H4 (cell line): ENCODE results near the gene CCL13. TPM values are rescaled to one million over a fixed set of nuclear protein-coding genes. Genes with fewer than 3 reads are reported as not detected.
A peak's percentile ranks its signal among the peaks of the same experiment; 100 is the strongest.
"Not testable (repeated sequence)": the region's sequence is repeated elsewhere in the genome, so short reads cannot be mapped to it uniquely, and the experiment has no call there.

Source experiments
- DNase-seq: peaks from one replicate; pipeline ENCODE4 v3.0.0-alpha.2; 2015; ENCODE audit warnings: low spot score
- total RNA-seq: library from RNA; depleted of rRNA; stranded (reverse); fragments of >200 nt; shearing (Covaris generic); gene quantifications from 2 replicates; pipeline ENCODE4 v1.2.3, GENCODE V29; 2014; rRNA removed

Gene CCL13
- not detected in 2 replicates for total RNA-seq

DNA sequence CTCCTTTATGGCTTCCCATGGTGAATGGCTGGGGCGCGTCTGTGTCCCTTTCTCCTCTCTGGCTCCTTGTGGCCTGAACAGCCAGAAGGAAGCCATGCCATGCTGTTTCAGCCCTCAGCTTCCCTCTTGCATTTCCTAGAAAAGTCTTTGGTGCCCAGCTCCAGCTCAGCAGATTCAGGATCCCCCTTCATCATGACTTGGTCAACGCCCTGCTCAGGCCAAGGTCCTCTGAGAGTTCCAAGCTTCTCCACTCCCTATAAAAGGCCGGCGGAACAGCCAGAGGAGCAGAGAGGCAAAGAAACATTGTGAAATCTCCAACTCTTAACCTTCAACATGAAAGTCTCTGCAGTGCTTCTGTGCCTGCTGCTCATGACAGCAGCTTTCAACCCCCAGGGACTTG, at the start of gene CCL13:
CCL13 (plus strand) TSS at position 287 of the 400 bp plus-strand sequence; CDS start at position 334, 47 bp downstream.
- no peak for DNase-seq

DNA sequence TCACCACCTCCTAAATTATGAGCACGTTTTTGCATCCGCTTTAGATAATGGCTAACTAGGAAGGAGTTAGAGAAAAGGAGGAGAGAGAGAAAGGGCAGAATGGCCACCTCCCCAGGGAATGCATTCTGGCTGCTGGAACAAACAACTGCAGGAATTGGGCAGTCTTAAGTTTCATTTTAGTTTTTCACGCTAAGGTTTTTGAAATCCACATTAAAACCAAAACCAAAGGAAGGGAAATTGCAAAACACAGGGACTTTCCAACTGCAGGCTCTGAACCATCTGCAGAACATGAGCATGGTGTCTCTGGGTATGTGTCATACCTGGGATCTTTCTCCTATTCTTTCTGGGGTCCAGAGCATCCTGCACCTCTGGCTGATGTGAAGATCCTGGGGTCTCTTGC, 49.2 kb upstream of the CCL13 start:
- DNase-seq: no peak

DNA sequence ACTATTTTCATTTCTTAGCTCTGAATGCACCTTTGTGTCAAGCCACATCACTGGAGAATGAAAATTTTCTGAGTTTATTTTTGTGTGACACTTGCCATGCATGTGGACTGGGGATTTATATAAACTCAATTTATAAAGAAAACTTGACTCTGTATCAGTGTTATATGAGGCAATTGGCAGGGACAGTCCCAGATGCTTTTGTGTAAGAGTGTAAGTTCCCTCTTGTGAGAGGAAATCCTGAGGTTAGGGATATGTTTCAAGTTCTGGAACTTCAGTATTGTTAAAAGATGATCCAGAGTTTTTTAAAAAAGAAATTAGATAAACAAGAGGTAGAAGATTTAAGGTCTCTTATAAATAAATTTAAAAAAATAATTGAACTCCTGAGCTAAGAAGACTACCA, 47.9 kb upstream of the CCL13 start:
- no peak for DNase-seq

DNA sequence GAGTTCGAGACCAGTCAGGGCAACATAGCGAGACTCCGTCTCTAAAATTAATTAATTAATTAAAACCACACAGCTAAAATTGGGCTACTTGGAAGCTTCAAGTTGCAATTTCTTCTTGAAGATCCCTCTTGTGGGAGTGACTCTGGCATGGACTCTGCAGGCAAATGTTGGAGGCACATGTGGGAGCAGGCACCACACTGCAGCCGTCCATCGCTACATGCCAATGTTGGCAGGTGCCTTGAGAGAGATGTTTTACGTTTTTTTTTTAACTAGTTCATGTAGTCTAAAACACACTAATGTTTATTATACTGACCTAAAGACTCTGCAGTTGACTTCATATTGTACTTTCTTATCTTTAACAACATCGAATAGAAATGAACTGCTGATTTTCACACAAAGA, 45.0 kb upstream of the CCL13 start:
- DNase-seq: no peak

DNA sequence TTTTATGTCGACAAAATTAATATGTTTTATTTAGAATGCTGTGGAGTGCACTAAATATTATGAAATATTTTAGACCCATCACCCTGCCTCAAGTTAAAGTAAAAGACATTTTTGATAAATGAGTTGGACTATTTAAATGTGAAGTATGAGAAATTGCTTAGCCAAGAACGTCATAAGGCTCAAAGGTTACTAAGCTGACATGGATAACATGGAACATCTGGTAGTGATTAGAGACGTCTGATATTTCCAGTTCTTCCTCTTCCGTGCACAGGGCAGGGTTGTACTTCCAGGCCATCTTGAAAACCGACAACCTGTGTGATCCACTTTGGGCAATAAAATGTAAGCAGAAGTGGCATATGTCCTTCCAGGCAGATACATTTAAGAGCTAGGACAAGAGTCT, 44.2 kb upstream of the CCL13 start:
- no peak for DNase-seq

DNA sequence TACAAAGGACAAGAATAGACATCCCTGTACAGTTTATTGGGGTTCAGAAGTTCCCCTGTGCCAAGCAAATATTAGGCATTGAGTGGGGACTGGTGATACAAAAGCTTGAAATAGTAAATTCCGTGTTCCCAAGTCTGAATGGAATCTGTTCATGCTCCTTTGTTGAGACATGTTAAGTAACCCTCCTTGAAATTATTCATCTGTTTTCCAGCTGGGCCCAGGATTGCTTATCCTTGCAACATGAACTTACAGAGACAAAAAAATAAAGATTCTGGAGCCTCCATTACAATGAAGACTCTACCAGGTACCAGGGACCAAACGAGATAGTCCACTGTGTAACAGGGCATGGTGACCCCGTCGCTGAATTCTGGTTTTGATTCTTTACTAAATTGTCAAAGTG, 43.1 kb upstream of the CCL13 start:
- no peak for DNase-seq

DNA sequence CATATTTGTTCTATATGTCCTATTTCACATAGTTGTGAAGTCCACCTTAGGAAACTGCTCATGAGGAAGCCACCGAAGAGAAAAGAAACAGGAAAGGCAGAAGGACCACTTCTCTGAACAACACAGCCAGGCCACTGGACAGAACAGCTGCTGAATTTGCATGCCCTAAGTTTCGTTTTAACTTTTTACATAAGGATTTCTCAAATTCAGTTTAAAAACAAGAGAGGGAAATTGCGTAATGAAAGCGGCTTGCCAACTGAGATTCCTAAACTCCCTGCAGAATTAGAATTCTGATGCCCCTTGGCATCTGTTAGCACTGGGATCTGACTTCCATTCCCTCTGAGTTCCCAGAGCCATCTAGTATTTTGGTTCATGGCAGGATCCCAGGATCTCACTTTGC, 42.0 kb upstream of the CCL13 start:
- DNase-seq: no peak

DNA sequence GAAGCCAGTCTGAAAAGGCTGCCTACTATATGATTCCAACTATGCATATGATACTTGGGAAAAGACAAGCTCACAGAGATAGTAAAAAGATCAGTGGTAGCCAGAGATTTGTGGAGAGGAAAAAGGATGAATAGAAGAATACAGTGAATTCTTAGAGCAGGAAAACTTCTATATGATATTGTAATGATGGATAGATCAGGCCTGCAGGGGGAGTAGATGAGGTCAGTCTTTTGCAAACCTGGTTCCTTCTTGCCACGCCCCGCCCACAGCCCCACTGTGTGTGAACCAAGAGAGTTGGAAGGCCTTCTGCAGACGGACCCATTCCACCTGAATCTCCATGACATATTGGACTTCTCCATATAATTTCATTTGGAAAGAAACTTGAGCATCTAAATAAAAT, 37.8 kb upstream of the CCL13 start:
- DNase-seq: no peak

DNA sequence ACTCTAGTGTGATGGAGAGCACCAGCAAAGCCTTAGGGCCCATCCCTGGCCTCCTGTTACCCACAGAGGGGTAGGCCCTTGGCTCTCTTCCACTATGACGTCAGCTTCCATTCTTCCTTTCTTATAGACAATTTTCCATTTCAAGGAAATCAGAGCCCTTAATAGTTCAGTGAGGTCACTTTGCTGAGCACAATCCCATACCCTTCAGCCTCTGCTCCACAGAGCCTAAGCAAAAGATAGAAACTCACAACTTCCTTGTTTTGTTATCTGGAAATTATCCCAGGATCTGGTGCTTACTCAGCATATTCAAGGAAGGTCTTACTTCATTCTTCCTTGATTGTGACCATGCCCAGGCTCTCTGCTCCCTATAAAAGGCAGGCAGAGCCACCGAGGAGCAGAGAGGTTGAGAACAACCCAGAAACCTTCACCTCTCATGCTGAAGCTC, 37.2 kb upstream of the CCL13 start, which contains the start of gene CCL8:
CCL8 (plus strand) TSS at position 397 of the 445 bp plus-strand sequence. CDS start 67 bp downstream, outside the sequence.
- DNase-seq: no peak

DNA sequence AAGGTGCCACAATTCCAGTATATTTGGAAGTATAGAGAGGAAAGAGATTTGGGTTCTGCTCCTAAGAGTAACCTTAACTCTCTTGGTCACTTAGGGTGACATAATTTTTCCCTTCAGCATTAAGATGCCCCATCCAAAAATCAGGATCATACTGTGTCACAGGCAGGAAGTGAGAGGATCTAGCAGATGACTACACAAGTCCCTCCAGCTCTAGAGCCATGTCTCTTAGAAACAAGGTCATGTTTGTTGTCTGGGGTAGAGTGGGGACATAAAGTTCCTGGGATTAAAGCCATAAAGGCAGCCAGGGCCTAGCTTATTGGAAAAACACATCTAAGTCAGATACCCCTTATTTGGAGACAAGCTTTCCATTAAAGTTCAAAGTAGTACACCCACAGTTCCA, 34.3 kb upstream of the CCL13 start:
- DNase-seq: no peak

DNA sequence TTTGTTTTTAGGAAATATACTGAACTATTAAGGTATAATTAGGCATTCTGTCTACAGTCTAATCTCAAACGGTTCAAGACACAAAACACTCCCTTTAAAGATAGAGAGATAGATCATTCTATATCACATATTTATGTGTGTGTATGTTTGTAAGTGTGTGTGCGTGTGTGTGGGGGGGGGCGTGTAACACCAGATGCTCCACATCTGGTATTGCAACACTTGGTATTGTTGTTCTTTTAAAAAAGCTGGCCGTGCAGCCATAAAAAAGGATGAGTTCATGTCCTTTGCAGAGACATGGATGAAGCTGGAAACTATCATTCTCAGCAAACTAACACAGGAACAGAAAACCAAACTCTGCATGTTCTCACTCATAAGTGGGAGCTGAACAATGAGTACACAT, 28.7 kb upstream of the CCL13 start:
- DNase-seq: not testable (repeated sequence)

DNA sequence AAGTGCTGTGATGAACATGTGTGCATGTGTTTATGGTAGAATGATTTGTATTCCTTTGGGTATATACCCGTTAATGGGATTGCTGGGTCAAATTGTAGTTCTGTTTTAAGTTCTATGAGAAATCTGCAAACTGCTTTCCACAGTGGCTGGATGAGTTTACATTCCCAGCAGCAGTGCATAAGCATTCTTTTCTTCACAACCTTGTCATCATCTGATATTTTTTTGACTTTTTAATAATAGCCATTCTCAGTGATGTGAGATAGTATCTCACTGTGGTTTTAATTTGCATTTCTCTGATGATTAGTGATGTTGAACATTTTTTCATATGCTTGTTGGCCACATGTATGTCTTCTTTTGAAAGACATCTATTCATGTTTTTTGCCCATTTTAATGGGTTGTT, 18.6 kb upstream of the CCL13 start:
- no peak for DNase-seq

DNA sequence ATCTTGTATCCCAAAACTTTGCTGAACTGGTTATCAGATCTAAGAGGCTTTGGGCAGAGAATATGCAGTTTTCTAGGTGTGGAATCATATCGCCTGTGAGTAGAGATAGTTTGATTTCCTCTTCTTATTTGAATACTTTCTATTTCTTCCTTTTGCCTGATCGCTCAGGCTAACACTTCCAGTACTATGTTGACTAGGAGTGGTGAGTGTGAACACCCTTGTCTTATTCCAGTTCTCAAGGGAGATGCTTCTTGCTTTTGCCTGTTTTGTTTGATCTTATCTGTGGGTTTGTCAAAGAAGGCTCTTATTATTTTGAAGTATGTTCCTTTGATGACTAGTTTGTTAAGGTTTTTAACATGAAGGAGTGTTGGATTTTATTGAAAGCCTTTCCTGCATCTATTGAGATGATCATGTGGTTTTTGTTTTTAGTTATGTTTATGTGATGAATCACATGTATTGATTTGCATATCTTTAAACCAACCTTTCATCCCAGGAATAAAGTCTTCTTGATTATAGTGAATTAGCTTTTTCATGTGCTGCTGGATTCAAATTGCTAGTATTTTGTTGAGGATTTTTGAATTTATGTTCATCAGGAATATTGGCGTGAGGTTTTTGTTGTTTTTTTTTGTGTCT, 17.0 kb upstream of the CCL13 start:
- DNase-seq: no peak

DNA sequence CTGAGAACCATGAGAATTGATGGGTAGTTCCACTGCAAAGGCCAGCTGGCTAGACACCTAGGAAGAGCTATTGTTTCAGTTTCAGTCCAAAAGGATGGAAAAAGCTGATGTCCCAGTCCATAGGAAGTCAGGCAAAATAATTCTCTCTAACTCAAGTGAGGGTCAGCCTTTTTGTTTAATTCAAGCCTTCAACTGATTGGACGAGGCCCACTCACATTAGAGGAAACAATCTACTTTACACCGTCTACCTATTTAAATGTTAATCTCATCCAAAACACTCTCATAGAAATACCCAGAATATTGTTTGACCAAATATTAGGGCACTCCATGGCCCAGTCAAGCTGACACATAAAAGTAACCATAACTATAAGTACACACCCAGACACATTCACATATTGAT, 14.4 kb upstream of the CCL13 start:
- DNase-seq: no peak

DNA sequence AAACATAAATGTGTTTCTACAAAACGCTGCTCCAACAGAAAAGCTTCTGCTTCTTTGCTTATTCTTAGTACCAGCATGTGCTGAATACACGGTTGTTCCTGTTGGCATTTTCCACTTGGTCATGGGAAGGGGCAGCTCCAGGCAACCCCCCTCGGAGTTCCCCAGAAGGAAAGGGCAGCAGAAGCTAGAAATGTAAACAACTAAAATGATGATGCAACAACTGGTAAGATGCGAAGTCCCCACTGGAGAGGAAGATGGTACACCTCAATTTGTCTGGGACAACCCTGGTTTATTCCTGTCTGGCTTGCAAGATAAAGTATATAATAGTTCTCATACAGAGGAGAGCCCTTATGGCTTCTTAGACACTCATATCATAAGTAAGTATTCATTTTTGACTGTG, 9.2 kb upstream of the CCL13 start:
- DNase-seq: no peak

DNA sequence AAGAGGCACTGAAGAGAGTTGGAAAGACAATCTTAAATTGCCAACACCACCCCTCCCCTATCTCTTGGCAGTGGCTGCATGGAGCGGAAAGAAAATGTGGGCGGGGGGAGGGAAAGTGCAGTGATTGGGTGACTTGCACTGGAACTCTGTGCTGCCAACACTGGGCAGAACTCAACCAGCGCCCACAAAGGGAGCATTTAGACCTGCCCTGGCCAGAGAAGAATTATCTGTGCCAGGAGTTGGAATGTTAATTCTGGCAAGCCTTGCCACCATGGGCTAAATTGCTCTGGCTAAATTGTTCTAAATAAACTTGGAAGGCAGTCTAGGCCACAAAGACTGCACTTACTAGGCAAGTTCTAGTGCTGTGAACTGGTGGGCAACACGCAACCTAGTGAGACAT, 6.5 kb upstream of the CCL13 start:
- no peak for DNase-seq

DNA sequence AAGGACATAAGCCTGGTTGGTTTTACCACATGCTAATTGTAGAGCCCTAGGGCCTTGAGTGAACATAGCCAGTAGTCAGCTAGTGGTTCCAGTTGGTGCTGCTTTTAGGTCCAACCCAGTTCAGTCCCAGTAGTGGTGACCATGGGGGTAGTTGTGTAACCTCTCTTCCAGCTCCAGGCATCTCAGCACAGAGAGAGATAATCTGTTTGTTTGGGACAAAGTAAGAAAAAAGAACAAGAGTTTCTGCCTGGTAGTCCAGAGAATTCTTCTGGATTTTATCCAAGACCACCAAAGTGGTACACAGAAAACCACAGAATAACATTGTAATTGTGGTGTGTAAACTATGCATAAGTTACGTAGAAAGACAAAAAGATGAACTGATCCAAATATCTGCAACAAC, 5.2 kb upstream of the CCL13 start:
- DNase-seq: no peak

DNA sequence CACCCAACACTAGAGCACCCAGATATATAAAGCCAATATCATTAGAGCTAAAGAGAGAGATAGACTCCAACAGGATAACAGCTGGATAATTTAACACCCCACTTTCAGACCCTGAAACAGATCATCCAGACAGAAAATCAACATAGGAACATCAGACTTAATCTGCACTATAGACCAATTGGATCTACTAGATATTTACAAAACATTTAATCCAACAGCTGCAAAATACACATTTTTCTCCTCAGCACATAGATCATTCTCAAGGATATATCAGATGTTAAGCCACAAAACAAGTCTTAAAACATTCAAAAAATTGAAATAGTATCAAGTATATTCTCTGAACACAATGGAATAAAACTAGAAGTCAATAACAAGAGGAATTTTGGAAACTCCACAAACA, 4.1 kb upstream of the CCL13 start:
- no peak for DNase-seq

DNA sequence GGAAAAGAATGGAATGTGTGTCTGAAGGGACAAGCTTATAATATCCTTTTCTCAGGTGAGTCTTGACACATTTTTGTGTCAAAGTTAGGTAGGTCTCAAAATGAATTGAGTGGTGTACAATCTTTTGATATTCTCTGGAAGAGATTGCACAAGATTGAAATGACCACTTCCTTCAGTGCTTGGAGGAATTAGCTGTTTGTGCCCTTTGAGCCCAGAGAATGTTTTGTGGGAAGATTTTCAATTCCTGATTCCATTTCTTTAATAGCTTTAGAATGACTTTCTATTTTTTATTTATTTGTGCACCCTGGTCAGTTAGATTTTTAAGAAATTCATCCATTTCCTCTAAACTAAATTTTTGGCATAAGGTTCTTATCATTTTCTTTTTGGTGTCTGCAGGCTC, 1.6 kb upstream of the CCL13 start:
- no peak for DNase-seq

DNA sequence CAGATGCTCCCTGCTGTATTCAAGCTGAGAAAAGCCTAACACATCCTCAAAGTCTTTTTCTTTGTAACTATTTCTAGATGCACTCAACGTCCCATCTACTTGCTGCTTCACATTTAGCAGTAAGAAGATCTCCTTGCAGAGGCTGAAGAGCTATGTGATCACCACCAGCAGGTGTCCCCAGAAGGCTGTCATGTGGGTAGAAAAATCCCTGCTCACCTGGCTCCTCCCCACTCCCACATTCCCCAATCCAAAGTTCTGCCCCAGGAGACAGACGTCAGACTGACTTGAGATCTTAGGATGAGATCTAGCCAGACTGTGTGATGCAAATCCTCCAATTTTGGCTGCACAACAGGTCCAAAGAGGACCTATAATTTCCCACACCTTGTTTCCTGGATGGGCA, 1.1 kb downstream of the CCL13 start:
- DNase-seq: no peak

DNA sequence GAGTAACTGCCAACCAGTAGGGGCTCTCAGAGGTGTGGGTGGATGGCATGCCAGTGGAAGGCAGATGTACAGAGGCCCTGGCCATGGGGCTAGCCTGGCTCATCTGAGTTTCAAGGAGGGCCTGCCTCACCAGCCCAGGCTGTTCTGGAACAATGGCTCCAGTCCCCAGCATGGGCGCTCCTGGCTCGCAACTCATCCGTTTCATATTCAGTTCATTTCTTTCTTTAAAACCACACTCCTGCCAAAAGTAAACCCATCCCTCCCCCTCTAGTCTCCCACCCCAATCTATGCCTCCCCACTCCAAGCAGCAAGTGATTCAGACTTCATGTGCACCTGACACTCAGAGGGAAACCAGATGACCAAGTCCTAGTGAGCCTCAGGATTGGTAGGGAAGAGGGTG, 2.4 kb downstream of the CCL13 start:
- DNase-seq: no peak

DNA sequence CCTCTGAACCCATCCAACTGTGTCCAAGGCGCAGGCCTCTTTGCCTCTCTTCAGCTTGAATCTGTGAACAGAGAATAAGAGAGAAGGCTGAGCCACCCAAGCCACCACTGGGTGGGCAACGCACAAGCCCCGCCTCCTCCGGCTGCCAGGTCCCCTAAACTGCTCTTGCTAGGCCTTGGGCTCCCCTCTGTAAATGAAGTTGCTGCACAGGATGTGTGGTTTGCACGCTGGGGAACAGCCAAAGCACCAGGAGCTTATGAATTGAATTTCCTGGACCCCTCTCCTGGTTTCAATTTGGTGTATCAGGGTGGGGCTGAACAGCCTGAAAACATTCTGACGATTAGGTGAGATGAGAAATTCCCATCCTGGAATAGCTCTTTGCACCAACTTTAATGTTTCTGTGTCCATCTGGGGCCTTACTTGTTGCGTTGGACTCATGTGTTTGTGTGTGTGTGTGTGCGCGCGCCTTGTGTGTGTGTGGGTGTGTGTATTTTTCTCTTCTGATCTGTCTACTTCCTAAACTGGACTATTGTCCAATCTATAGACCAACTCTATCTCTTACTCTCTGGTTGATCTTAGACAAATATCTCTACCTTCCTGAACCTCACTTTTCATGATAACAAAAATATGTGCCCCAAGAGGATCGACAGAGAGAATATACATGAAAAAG, 4.5 kb downstream of the CCL13 start:
- DNase-seq: no peak

DNA sequence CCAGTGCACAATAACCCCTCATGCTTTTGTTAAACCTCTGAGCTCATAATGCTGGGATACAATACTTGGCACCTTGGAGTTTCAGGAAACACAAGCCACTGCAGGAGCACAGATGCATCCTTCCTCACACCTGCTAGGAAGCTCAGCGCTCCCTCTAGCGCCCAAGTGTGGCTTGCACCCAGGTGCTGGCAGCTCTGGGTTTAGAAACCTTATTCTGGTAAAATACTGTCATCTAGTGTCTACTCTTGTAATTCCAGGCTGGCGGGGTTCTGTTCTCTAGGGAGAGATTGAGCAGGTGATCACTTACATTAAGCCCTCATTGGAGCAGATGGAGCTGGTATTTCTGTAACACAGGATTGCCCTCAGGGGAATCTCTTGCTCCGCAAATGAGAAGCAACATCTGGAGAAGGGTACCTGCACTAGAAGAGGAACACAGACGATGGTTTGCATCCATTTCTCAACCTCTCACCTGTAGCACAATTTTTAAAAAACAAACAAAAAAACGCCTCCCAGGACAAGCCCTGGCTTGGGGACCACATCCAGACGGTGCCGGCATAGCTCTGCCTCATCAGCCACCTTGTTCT, 5.3 kb downstream of the CCL13 start:
- DNase-seq: peak; percentile 82
